Brain pericyte (primary cell): ENCODE measurements around the gene FOXK1.
"Not testable (repeated sequence)": the region's sequence is repeated elsewhere in the genome, so short reads cannot be mapped to it uniquely, and the experiment has no call there.

ENCODE experiments used
- DNase-seq: peaks from one replicate; pipeline ENCODE4 v3.0.0-alpha.2; 2012; ENCODE audit warnings: low read depth, low spot score

Gene FOXK1

GRCh38 chr7:4785371-4785770 is 103.3 kb downstream of the FOXK1 start:
- DNase-seq = no peak

- DNase-seq = no peak
These were observed 103.9 kb downstream of the FOXK1 start for GRCh38 chr7:4786015-4786414.

GRCh38 chr7:4787541-4787940 is 105.4 kb downstream of the FOXK1 start:
- no peak for DNase-seq

- no peak for DNase-seq
These were observed 106.0 kb downstream of the FOXK1 start for GRCh38 chr7:4787947-4788626.

- DNase-seq = no peak
These were observed 106.6 kb downstream of the FOXK1 start for GRCh38 chr7:4788627-4789189.

- no peak for DNase-seq
These were observed 107.3 kb downstream of the FOXK1 start for GRCh38 chr7:4789194-4790077.

- DNase-seq = no peak
These were observed 108.0 kb downstream of the FOXK1 start for GRCh38 chr7:4790078-4790465.

- no peak for DNase-seq
These were observed 108.5 kb downstream of the FOXK1 start for GRCh38 chr7:4790516-4790991.

GRCh38 chr7:4791101-4791737 is 109.1 kb downstream of the FOXK1 start:
- no peak for DNase-seq

GRCh38 chr7:4791738-4792536 is 109.8 kb downstream of the FOXK1 start:
- DNase-seq = no peak

- DNase-seq = no peak
These were observed 110.5 kb downstream of the FOXK1 start for GRCh38 chr7:4792537-4793126.

- DNase-seq = not testable (repeated sequence)
These were observed 111.4 kb downstream of the FOXK1 start for GRCh38 chr7:4793385-4793993.

- DNase-seq = not testable (repeated sequence)
These were observed 112.1 kb downstream of the FOXK1 start for GRCh38 chr7:4794171-4794570.

GRCh38 chr7:4794591-4795350 is 112.7 kb downstream of the FOXK1 start:
- DNase-seq = no peak

- no peak for DNase-seq
These were observed 114.4 kb downstream of the FOXK1 start for GRCh38 chr7:4796453-4796852.

GRCh38 chr7:4797858-4798705 is 116.0 kb downstream of the FOXK1 start:
- no peak for DNase-seq

GRCh38 chr7:4798706-4799235 is 116.7 kb downstream of the FOXK1 start:
- DNase-seq = no peak

- no peak for DNase-seq
These were observed 117.6 kb downstream of the FOXK1 start for GRCh38 chr7:4799508-4800268.
